Hematopoietic multipotent progenitor cell (in vitro differentiated cells): ENCODE data around the gene CAMKMT. TPM values are rescaled to one million over a fixed set of nuclear protein-coding genes. Genes with fewer than 3 reads are reported as not detected.

ENCODE experiments used
- DNase-seq, 3 donors: peaks; one replicate each; pipeline ENCODE4 v3.0.0-alpha.2; 2011 to 2015; ENCODE audit warnings: low read depth in 2 of 3, low spot score in 2 of 3
- total RNA-seq: library from RNA; depleted of rRNA; stranded (reverse); fragments of >200 nt; gene quantifications from one replicate; pipeline ENCODE4 v1.2.3, GENCODE V29; 2012

CAMKMT gene
- total RNA-seq, 1 donor, result 3.8 TPM

DNA sequence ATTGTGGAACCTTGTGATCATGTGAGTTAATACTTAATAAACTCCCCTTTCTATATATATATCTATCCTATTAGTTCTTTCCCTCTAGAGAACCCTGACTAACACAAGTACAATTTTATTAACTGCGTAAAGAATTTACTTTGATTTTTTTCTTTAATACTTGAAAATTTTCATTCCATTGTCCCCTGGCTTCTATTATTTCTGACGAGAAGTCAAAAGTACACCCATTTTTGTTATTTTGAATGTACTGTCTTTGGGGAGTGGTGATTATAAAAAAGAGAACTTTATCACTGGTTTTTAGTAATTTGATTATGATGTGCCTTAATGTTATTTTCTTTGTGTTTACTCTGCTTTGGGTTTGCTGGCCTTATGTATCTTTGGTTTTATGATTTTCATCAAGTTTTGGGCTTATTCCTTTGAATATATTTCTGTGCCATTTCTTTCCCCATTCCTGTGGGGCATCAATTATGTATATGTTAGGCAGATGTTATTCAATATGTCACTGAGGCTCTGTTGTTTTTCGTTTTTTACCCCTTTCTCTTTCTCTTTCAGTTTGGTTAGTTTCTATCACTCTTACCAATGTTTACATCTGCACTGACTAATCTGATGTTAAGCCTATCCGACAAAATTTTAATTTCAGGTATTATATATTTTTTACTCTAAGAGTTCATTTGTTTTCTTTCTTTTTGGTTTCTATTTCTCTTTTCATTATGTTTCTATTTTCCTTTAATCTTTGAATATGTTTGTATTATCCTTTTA is 271.4 kb downstream of the CAMKMT start:
- no peak for DNase-seq

DNA sequence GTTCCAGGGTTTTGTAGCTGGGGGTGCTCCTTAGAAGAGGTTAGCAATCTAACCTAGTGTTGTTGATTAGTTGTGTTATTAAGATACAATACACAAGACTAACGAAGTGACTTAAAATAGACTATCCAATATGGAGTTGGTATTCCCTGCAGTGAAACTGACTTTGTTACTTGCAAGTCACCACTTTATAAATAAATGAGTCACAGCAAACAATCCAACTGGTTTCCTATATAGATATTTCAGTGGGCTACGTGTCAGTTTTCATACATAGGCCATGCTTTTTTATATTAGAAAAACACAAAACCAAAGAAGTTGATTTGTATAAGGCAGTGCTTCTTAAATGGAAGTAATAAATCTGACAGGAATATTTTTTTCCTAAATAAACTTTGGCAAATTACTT is 274.0 kb downstream of the CAMKMT start:
- no peak for DNase-seq

DNA sequence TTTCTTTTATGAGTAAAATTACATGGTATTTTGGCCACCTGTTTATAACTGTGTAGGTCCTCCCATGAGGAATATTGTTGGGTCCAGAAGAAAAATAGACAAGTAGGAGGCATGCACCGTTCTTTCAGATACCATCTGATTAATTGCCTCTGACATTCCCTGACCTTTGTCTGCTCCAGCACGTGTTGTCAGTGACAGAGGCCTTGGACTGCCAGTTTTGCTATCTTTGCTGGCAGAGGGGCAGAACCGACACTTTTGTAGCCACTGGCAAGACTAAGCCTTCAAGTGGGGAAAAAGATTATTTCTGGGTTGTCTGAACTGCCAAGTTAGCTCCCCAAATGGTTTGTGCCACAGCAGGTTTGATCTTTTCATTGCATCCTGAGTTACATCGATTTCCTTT is 276.9 kb downstream of the CAMKMT start:
- DNase-seq, result no peak

DNA sequence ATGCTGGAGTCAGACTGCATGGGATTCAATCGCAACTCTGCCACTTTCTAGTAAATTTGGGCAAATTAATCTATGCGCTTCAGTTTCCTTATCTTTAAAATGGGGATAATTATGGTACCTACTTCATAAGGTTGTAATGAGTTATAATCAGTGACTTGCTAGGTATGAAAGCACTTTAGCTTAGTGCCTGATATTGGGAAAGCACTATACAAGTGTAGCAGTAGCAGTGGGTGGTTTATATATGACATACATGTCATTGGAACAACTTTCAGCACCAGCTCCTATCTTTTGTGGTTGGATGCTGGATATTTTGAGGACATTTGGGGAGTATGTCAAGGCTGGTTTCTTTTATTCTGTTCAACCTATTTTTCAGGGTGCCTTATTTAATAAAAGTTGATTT is 277.7 kb downstream of the CAMKMT start:
- DNase-seq, result no peak

DNA sequence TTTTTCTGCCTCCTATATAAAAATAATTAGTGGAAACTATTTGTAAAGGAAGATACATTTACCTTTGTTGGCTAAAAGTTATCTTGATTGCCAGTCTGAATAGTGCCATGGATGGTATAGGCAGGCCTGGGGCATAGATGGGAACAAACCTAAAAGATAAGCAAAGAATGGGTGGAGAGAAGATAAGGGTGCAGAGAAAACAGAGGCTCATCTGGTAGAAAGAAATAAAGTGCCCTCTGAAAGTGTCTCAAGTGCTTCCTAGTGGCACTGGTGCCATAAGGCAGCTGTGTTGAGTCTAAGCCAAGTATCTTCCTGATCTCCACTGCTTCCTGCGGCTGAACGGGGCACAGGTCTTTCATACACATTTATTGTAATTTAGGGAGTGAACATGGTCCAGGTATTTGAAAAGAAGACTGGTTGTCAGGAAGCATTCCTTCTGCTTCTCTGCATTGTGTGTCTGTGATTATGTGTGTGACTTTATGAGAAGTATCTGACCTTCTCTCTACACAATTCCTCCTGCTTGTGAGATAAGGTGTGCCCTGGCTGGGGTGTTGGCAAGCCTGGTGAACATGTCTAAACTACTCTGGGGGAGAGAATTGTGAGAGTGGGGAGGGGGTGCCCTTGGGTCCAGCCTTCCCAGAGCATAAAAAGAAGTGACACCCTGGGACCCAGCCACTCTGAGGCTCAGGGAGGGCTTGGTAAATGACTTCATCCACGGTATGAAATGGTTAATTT is 280.5 kb downstream of the CAMKMT start:
- no peak for DNase-seq

DNA sequence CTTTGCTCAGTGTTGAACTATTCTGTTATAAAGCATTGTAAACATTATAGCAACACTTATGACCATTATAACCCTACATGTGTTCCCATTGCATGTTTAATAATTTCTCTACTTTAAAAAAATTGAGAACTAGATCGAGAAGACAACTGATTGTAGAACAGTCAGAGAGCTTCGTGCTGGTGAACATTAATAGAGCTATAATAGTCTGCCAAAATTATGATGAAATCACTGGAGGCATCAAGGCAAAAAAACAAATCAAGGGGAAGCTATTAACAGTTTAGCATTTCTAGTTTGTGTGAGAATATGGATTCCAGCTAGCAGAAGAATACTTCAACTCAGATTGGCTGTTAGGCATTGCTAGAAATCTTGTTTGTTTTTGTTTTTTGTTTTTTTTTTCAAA is 284.2 kb downstream of the CAMKMT start:
- no peak for DNase-seq

DNA sequence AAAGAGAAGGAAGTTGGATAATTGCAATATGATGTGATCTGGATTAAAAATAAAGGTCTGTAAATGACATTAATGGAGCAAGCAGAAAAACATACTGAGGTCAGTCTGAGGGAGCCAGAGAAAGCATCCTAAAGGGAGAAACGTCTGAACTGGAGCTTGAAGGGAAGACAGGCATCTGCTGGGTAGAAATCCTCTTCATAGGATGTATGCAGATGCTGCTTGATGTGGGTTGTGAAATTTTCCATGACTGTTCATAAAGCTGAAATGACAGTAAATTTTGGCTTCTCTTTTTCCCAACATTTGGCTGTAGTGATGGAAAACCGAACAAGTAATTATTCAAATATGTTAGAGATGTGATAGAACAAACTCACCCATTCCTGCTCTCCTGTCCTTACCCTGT is 287.6 kb downstream of the CAMKMT start:
- DNase-seq, result no peak

DNA sequence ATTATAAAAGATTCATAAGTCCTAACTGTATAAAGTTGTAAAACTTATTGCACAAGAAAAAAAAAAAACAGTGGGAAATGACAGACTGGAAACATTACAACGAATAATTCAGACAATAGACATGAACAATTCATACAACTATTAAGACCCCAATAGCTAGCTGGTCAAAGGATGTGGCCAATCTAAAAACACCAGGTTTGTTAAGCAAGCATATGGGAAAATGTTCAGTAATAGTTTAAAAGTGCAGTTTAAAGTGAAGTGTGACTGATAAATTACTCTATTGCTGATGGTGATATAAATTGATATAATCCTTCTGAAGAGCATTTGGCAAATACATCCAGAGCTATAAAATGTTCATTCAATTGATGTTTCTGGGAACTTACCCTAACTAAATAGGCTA is 289.0 kb downstream of the CAMKMT start:
- DNase-seq, result no peak

DNA sequence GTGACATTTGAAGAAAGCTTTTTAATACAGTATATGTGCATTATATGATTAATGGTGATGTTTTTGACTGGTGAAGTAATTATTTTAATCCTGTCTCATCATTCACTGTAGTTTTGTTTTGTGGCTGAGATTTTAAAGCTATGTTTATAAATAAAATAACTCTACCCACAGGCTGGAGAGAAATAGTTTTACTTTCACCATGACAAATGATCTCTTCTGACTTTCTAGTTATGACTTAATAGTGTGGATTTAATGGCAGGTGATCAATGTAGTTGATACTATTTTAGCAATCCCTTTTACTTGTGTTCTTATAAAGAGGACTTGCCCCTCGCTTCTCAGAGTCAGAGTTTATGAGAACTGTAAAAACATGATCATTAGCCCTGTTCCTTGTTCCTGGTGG is 290.2 kb downstream of the CAMKMT start:
- no peak for DNase-seq

DNA sequence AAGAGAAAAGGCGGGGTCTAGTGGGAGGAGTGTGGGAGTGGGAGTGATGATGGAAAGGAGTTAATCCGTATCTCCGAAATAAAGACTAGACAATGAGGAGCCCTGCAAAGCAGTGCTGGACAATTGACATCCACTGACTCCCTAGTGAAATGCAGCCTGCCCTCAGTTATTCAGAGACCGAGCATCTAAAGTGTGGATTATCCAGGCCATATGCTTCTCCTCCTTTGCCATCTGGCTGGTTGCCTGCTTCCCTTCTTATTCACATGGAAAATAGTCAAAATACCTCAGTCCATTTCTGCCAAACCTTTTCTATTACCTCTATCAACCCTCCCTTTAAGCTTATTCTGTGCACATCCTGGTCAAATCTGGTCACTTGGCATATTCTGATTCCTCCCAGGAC is 291.0 kb downstream of the CAMKMT start:
- no peak for DNase-seq

DNA sequence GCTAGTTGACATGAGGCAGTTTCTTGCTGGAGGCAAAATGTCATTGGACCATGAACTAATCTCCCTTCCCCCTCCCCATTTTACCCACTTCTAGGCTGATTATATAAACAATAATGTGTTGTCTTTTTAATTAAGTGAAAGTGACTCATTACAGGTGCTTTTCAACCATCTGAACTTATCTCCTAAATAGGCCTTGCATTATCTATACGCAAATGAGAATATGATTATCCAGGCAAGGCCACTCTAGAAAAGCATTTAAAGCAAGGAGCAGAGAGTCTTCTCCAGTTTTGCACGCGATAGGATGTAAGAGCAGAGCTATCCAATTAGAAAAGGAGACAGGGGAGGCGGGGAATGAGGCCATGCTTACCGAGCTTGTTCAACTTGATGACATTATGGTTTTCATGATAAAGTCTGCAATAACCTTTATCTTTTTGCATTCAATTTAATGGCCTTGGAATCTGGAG is 293.7 kb downstream of the CAMKMT start:
- DNase-seq, result no peak

DNA sequence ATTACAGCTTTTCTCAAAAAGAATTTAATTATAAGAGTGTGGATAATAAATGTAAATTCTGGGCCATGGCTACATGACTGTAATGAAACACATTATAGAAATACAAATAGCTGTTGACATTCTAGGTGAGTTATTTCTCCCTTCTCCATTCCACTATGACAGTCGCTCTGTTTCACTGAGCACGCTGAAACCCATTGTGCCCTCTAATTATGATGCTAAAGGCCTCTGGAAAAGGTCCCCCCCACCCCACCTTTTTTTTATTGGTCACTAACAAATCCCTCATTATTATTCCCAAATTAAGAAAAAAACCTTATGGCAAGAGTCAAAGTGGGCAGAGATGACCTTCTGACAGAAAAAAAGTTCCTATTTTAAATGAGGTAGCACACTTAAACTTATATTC is 294.7 kb downstream of the CAMKMT start:
- DNase-seq, result no peak

DNA sequence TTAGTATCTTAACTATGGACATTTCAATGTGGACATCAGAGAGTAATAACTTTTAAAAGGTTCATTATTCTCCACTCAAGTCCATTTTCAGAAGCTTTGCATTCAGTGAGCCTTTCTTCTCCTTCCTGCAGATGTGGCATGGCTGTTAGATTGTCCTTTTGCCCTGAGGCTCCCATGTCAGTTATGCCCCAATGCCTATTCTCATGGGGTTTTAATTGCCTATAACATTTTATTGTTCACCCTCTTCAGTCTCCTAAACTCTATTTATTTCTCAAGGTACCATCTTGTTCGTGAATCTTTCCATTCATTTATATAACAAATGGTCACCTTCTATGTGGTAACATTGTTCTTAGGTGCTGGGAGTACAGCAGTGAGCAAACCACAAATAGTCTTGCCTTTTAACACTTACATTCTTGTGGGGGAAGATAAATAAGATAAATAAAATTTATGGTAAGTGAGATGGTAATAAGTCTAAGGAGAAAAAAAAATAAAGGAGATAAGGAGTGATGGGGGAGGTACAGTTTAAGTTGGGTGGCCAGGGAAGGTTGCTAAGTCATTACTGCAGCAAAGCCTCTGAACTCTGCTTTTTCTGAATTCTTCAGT is 301.8 kb downstream of the CAMKMT start:
- no peak for DNase-seq

DNA sequence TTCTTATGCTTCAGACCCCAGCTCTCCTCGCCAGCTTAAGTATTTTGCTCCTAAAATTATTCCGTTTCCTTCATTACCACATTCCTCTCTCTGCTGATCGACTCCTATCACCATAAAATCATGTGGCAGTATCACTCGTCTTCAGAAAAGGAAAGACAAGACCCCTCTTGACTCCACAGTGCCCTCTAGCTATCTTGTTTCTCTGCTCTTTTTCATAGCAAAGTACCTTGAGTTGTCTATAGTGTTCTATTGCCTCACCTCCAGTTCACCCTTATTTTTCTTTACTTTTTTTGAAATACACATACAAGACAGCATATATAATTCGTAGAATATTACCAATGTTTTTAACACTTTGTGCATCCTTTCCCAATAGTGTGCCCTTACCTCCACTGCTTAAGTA is 306.6 kb downstream of the CAMKMT start:
- DNase-seq, result no peak

DNA sequence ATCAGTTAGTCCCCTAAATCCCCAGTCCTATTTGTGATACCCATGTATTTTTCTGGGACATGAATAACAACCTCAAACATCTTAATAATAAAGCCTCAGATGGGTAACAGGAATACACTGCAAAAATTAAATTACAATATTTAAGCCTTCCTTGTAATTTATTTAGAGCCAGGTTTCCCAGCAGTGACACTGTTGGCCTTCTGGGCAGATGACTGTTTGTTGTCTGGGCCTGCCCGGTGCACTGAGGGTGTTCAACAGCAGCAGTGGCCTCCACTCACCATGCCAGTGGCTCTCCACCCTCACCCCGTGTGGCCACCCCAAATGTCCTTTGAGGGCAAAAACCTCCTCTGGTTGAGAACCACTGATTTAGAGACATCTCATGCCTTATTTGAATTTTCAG is 309.5 kb downstream of the CAMKMT start:
- DNase-seq, result no peak

DNA sequence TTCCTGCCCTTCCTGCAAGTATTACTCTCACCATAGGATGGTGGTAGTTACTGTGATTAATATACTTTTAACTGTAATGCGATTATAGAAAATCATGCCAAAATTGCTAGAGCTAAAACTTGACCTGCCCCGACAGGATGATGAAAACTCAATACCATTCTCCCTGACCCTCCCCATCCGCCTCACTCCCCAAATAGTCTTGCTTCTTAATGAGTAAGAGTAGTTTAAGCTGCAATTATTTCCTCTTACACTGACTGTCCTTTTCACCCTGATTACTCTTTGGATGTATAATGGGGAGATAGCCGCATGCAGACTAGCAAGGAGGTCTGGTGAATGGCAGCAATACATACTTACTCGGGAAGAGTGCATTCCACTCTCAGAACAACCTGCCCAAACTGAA is 310.2 kb downstream of the CAMKMT start:
- no peak for DNase-seq

DNA sequence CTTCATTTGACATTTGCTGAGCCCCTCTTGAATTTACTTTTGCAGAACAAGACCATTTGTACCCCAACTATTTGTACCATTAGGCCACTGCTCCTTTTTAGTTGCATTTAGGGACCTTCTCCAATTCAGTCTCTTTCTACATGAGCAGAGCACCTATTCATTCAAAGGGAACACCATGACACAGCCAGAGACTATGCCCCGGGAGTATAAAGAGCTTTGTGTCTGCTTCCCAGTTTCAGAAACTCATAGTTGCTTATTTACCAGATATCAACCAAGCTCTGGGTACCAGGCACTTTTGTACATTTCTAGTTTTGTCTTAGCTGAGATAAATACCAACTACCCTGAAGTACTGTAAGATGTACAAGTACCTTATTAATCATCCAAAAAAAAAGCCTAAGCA is 310.7 kb downstream of the CAMKMT start:
- DNase-seq, result no peak

DNA sequence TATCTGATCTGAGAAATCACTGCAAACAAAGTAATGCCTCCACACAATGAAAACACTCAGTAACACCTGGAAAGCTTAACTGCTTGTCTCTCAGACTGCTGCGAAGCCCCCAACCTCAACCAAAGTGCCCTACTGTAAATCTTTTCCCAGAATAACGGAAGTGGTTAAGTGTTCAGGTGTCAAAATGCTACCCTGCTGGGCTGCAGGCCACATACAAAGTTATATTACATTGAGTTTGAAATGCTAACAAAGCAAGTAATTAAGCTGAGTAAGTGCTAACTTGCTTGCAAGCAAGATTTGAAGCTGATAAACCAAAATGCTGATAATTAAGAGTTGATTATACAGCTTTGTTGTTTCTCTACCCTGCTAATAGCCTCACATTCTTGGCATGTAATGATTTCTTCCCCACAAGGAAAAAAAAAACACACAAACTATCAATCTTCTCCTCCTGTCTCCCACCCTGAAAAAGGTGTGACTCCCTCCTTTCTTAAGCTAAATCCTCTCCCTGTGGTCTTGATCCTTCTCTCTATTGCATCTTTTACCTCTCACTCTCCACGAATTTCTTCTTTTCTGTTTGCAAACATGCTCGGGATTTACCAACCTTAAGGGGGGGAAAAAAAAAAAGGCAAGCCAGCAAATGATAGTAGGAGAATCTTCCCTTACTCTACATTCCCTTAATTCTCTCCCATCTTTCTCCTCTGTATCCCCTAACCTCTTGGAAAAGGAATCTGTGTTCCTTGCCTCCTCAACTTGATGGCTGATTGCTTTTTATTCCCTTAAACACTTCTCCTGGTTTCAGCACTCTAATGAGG is 312.9 kb downstream of the CAMKMT start:
- DNase-seq, result peak in 1 of 3 donors; percentile 3

DNA sequence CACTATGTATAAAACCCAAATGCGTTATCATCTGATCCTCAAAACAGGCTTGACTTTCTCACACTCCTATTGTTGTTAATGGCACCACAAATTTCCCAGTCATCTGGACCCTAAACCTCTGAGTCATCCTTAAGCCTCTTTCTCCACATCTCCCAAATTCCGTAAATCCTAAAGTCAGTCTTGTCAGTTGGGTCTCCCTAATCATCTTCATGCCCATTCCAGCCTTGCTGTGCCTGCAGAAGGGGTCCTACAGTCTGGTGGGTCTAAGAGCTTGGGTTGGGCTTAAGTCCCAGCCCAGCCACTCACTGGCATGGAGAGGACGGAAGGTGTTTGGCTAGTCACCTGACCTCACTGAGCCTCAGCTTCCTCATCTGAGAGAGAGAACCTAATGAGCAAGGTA is 314.6 kb downstream of the CAMKMT start:
- no peak for DNase-seq

DNA sequence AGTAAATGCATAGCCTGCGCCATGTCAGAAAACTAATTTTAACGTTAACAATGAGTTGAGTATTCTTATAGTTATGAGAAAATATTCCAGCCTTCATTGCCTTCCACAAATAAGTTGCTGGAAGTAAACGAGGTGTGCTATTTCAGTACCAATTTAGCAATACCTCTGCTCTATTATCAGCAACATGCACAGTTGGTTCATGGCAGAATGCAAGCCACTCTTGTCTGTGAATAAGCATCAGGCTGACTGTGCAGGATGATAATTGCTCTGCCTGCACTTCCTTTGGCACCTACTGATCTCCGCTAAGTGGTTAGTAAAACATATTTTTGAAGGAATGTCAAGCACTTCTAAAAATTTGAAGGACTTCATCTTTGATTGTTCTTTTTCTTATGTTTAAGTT is 317.8 kb downstream of the CAMKMT start:
- no peak for DNase-seq

DNA sequence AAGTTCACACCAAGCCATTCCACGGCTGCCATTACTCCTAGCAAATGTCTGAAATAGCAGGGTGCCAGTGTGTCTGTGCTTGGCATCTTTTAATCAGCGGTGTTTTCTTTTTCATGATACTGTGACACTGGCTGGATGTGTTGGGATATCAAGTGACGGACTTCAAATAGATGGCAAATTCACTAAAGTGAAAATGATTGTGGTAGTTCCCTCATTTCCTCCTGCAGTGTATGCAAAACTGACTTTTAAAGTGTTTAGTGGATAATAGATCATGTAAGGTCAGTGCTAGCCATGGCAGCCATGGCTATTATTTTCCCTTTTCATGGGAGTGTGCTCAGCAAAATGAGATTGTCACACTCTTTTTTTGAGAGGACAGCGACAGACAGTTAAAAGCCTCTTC is 318.2 kb downstream of the CAMKMT start:
- no peak for DNase-seq
